ENCODE data around the gene MTHFD2L. TPM values are rescaled to one million over a fixed set of nuclear protein-coding genes. Genes with fewer than 3 reads are reported as not detected.
"Not testable (repeated sequence)": the region's sequence is repeated elsewhere in the genome, so short reads cannot be mapped to it uniquely, and the experiment has no call there.

The MTHFD2L gene
- total RNA-seq, 1 experiment from 2014 or later = 11.6 TPM

DNA sequence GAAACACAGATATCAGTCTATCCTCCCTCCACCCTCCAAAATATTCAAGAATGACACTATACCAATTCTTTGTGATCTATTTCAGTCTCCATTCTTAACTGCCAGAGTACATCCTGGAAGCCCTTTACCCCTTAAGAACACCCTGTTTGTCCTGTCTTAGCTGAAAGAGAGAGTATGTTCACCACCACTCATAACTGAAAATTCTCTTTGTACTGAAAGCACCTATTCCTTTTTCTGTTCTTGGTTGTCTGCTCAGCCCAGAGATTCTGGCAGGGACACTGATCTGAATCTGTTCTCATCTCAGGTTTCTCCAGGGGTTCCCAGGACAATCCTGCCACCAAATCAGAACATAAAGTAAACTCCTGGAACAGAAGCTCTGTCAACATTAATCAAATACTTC is 181.6 kb downstream of the MTHFD2L start:
- Mint-ChIP-seq H3K36me3 (ENCODE audit: insufficient read depth in 1 of 3, low read depth in 3 of 3) (peaks cover 15 to 36% (median 18%) of the 10 kb centered on the region in 3 experiments), H3K9me3 (peaks cover 34 to 40% of the 10 kb centered on the region in 2 experiments), H3K27ac (no peak overlapping the region), H3K4me1 (no peaks in the 10 kb centered on the region), H3K27me3 (ENCODE audit: low read depth) (no peaks in the 10 kb centered on the region), H3K4me3 (no peak overlapping the region)
- H2BK120ac ChIP-seq (ENCODE audit: low read depth, low read length, poor library complexity, severe bottlenecking) = no peak overlapping the region
- no peak overlapping the region for H3K9ac ChIP-seq (ENCODE audit: extremely low read depth, insufficient read length, low read length)
- no peak overlapping the region for H2BK12ac ChIP-seq (ENCODE audit: insufficient read length, low read depth, low read length)
- no peak overlapping the region for H3K18ac ChIP-seq (ENCODE audit: insufficient read length, low read depth, low read length)
- no peak overlapping the region for H3K14ac ChIP-seq (ENCODE audit: insufficient read depth, low read length)
- H4K20me1 ChIP-seq (ENCODE audit: control insufficient read depth, insufficient read depth, insufficient read length) = no peaks in the 10 kb centered on the region
- TF ChIP-seq, protein P1, sequence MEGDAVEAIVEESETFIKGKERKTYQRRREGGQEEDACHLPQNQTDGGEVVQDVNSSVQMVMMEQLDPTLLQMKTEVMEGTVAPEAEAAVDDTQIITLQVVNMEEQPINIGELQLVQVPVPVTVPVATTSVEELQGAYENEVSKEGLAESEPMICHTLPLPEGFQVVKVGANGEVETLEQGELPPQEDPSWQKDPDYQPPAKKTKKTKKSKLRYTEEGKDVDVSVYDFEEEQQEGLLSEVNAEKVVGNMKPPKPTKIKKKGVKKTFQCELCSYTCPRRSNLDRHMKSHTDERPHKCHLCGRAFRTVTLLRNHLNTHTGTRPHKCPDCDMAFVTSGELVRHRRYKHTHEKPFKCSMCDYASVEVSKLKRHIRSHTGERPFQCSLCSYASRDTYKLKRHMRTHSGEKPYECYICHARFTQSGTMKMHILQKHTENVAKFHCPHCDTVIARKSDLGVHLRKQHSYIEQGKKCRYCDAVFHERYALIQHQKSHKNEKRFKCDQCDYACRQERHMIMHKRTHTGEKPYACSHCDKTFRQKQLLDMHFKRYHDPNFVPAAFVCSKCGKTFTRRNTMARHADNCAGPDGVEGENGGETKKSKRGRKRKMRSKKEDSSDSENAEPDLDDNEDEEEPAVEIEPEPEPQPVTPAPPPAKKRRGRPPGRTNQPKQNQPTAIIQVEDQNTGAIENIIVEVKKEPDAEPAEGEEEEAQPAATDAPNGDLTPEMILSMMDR (conservative IDR thresholded peaks at IDR 0.05) = no peak
- no peak overlapping the region for H4K5ac ChIP-seq (ENCODE audit: insufficient read length, low read depth, low read length)
- no peaks in the 10 kb centered on the region for H3K4me1 ChIP-seq (ENCODE audit: insufficient read depth, low read length)
- H2AK5ac ChIP-seq (ENCODE audit: insufficient read length, low read length) = no peak overlapping the region
- no peak for DNase-seq
- no peak overlapping the region for H2BK20ac ChIP-seq (ENCODE audit: low read depth, low read length, poor library complexity, severe bottlenecking)
- no peak overlapping the region for H2AFZ ChIP-seq (ENCODE audit: low read length)
- no peak overlapping the region for H3K4ac ChIP-seq (ENCODE audit: low read depth, low read length)
- H2BK5ac ChIP-seq (ENCODE audit: insufficient read length, low read length) = no peak overlapping the region
- H3K4me2 ChIP-seq (ENCODE audit: insufficient read depth, insufficient read length, low read length) = no peak overlapping the region
- no peak overlapping the region for H3K56ac ChIP-seq (ENCODE audit: insufficient read length, low read depth, low read length)
- no peaks in the 10 kb centered on the region for H3K79me2 ChIP-seq (ENCODE audit: insufficient read depth, low read length)
- no peak overlapping the region for H3K27ac ChIP-seq (ENCODE audit: insufficient read length, low read depth, low read length)
- no peak overlapping the region for H2BK15ac ChIP-seq (ENCODE audit: low read depth, low read length)
- no peak overlapping the region for H3K23ac ChIP-seq (ENCODE audit: insufficient read length, low read depth, low read length)
- no peak overlapping the region for H3T11ph ChIP-seq (ENCODE audit: low read length)
- H3K9me3 ChIP-seq (ENCODE audit: control insufficient read depth, low read depth, low read length) = peaks cover 10% of the 10 kb centered on the region
- no peaks in the 10 kb centered on the region for H3K79me1 ChIP-seq (ENCODE audit: insufficient read depth, low read depth, low read length, poor library complexity, severe bottlenecking)
- H3K27me3 ChIP-seq (ENCODE audit: insufficient read depth, low read length) = no peaks in the 10 kb centered on the region
- H4K8ac ChIP-seq (replicated peaks; ENCODE audit: insufficient read length, low read depth, low read length) = no peak overlapping the region
- H3K23me2 ChIP-seq (ENCODE audit: insufficient read length, low read depth, low read length, poor library complexity, severe bottlenecking) = no peaks in the 10 kb centered on the region
- no peak overlapping the region for H4K91ac ChIP-seq (ENCODE audit: insufficient read length, low read depth, low read length)

DNA sequence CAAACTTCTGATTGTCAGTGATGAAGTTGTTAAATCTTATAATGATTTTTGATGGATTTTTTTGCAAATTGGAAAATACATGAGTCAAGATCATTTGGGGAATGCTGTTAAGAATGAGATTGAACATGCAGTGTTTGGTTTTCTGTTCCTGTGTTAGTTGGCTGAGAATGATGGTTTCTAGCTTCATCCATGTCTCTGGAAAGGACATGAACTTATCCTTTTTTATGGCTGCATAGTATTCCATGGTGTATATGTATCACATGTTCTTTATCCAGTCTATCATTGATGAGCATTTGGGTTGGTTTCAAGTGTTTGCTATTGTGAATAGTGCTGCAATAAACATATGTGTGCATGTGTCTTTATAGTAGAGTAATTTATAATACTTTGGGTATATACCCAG is 182.5 kb downstream of the MTHFD2L start:
- H3K14ac ChIP-seq (ENCODE audit: insufficient read depth, low read length); H3K27ac Mint-ChIP-seq; H3K4me3 Mint-ChIP-seq: not testable (repeated sequence)

More for the DNA sequence above, 182.5 kb downstream of the MTHFD2L start:
- not testable (repeated sequence) for H3K27me3 Mint-ChIP-seq (ENCODE audit: low read depth); H3K27ac ChIP-seq (ENCODE audit: insufficient read length, low read depth, low read length); H4K8ac ChIP-seq (replicated peaks; ENCODE audit: insufficient read length, low read depth, low read length); H3K23ac ChIP-seq (ENCODE audit: insufficient read length, low read depth, low read length); H2AK5ac ChIP-seq (ENCODE audit: insufficient read length, low read length); H3K18ac ChIP-seq (ENCODE audit: insufficient read length, low read depth, low read length); H3K79me1 ChIP-seq (ENCODE audit: insufficient read depth, low read depth, low read length, poor library complexity, severe bottlenecking); H2AFZ ChIP-seq (ENCODE audit: low read length); H2BK120ac ChIP-seq (ENCODE audit: low read depth, low read length, poor library complexity, severe bottlenecking); H2BK15ac ChIP-seq (ENCODE audit: low read depth, low read length); H3K23me2 ChIP-seq (ENCODE audit: insufficient read length, low read depth, low read length, poor library complexity, severe bottlenecking); H3K9ac ChIP-seq (ENCODE audit: extremely low read depth, insufficient read length, low read length); H4K5ac ChIP-seq (ENCODE audit: insufficient read length, low read depth, low read length); H3K79me2 ChIP-seq (ENCODE audit: insufficient read depth, low read length); H3K27me3 ChIP-seq (ENCODE audit: insufficient read depth, low read length); H3K56ac ChIP-seq (ENCODE audit: insufficient read length, low read depth, low read length); H3K4me1 ChIP-seq (ENCODE audit: insufficient read depth, low read length); H2BK12ac ChIP-seq (ENCODE audit: insufficient read length, low read depth, low read length); H4K91ac ChIP-seq (ENCODE audit: insufficient read length, low read depth, low read length); H3K4me2 ChIP-seq (ENCODE audit: insufficient read depth, insufficient read length, low read length); H2BK20ac ChIP-seq (ENCODE audit: low read depth, low read length, poor library complexity, severe bottlenecking); H4K20me1 ChIP-seq (ENCODE audit: control insufficient read depth, insufficient read depth, insufficient read length); H3K4me1 Mint-ChIP-seq; H3T11ph ChIP-seq (ENCODE audit: low read length); H3K4ac ChIP-seq (ENCODE audit: low read depth, low read length); H2BK5ac ChIP-seq (ENCODE audit: insufficient read length, low read length); DNase-seq
- Mint-ChIP-seq H3K36me3 (ENCODE audit: insufficient read depth in 1 of 3, low read depth in 3 of 3) (peaks cover 22 to 45% (median 26%) of the 10 kb centered on the region in 3 experiments), H3K9me3 (peaks cover 43 to 48% of the 10 kb centered on the region in 2 experiments)
- H3K9me3 ChIP-seq (ENCODE audit: control insufficient read depth, low read depth, low read length) = peaks cover 13% of the 10 kb centered on the region

All from H9 (cell line).